Astrocyte (in vitro differentiated cells and primary cell): ENCODE data around the gene CD82. TPM values are rescaled to one million over a fixed set of nuclear protein-coding genes. Genes with fewer than 3 reads are reported as not detected.

Experiments
- DNase-seq: peaks from one replicate; pipeline ENCODE4 v3.0.0-alpha.2; 2010; ENCODE audit warnings: low read depth
- FAIRE-seq: peaks from 2 replicates; lab custom pipeline; 2011; peaks lifted over from hg19 to GRCh38; lab: Jason Lieb, UNC
- H2AFZ ChIP-seq: 2 replicates; pipeline ENCODE4 v1.6.0; 2012; ENCODE audit warnings: low read depth, low read length, inconsistent platforms
- H3K27ac ChIP-seq: 2 replicates; pipeline ENCODE4 v1.5.1; 2011; ENCODE audit warnings: low read depth, low read length, inconsistent platforms
- H3K27me3 ChIP-seq: 2 replicates; pipeline ENCODE4 v1.6.0; 2011; ENCODE audit warnings: low read length, inconsistent platforms; ENCODE audit not compliant: insufficient read depth
- H3K36me3 ChIP-seq: 2 replicates; pipeline ENCODE4 v1.5.1; 2011; ENCODE audit warnings: low read length, inconsistent platforms; ENCODE audit not compliant: insufficient read depth
- H3K4me1 ChIP-seq: 2 replicates; pipeline ENCODE4 v1.5.1; 2011; ENCODE audit warnings: low read length, inconsistent platforms; ENCODE audit not compliant: insufficient read depth
- H3K4me2 ChIP-seq: 2 replicates; pipeline ENCODE4 v1.6.0; 2012; ENCODE audit warnings: low read length, inconsistent platforms
- H3K4me3 ChIP-seq: 2 replicates; pipeline ENCODE4 v1.5.1; 2011; ENCODE audit warnings: low read depth, mild to moderate bottlenecking, low read length, inconsistent platforms; ENCODE audit not compliant: insufficient read depth
- H3K79me2 ChIP-seq: 2 replicates; pipeline ENCODE4 v1.6.0; 2012; ENCODE audit warnings: mild to moderate bottlenecking, low read length, inconsistent platforms; ENCODE audit not compliant: insufficient read depth
- H3K9ac ChIP-seq: 2 replicates; pipeline ENCODE4 v1.6.0; 2012; ENCODE audit warnings: mild to moderate bottlenecking, low read length, inconsistent platforms
- H3K9me3 ChIP-seq: 2 replicates; pipeline ENCODE4 v1.5.1; 2012; ENCODE audit warnings: low read depth, mild to moderate bottlenecking, low read length, inconsistent platforms; ENCODE audit not compliant: insufficient read depth
- H4K20me1 ChIP-seq: 2 replicates; pipeline ENCODE4 v1.6.0; 2012; ENCODE audit warnings: low read length, inconsistent platforms; ENCODE audit not compliant: insufficient read depth
- H3K27ac Mint-ChIP-seq: one replicate; pipeline ENCODE4 v1.8.0; 2021; ENCODE audit warnings: mild to moderate bottlenecking, mixed read lengths; ENCODE audit not compliant: unreplicated experiment
- H3K27me3 Mint-ChIP-seq: one replicate; pipeline ENCODE4 v1.8.0; 2021; ENCODE audit warnings: low read depth, mixed read lengths; ENCODE audit not compliant: unreplicated experiment
- H3K36me3 Mint-ChIP-seq: one replicate; pipeline ENCODE4 v1.8.0; 2021; ENCODE audit warnings: low read depth, mixed read lengths; ENCODE audit not compliant: unreplicated experiment
- H3K4me1 Mint-ChIP-seq: one replicate; pipeline ENCODE4 v1.8.0; 2021; ENCODE audit warnings: low read depth, mixed read lengths; ENCODE audit not compliant: unreplicated experiment
- H3K4me3 Mint-ChIP-seq: one replicate; pipeline ENCODE4 v1.8.0; 2021; ENCODE audit warnings: mild to moderate bottlenecking, moderate library complexity, mixed read lengths; ENCODE audit not compliant: unreplicated experiment
- H3K9me3 Mint-ChIP-seq: one replicate; pipeline ENCODE4 v1.8.0; 2021; ENCODE audit warnings: mild to moderate bottlenecking, mixed read lengths; ENCODE audit not compliant: unreplicated experiment
- CTCF ChIP-seq: IDR thresholded peaks from 2 replicates; pipeline ENCODE4 v1.5.1; 2011; ENCODE audit warnings: low read depth, mild to moderate bottlenecking, inconsistent platforms, low read length, moderate library complexity; ENCODE audit not compliant: insufficient read depth
- EZH2 ChIP-seq: IDR thresholded peaks from 2 replicates; pipeline ENCODE4 v1.6.1; 2012; ENCODE audit warnings: mild to moderate bottlenecking, low read length, inconsistent platforms; ENCODE audit not compliant: insufficient read depth
- total RNA-seq: library from RNA; stranded (reverse); gene quantifications from 2 replicates; pipeline ENCODE4 v1.2.1, GENCODE V29; 2021

The CD82 gene
- total RNA-seq, 1 donor from 2014 or later, result 74.5 TPM

GRCh38 chr11:44654057-44654456 lies 88.6 kb downstream of the CD82 start:
- H3K36me3 Mint-ChIP-seq, result no peaks in the 10 kb centered on the region
- H4K20me1 ChIP-seq, result no peaks in the 10 kb centered on the region
- no peak overlapping the region for H3K4me2 ChIP-seq
- H2AFZ ChIP-seq, result no peak overlapping the region
- H3K27ac Mint-ChIP-seq, result no peak overlapping the region
- no peaks in the 10 kb centered on the region for H3K36me3 ChIP-seq
- no peaks in the 10 kb centered on the region for H3K9me3 ChIP-seq
- FAIRE-seq, result no peak
- peaks cover 51% of the 10 kb centered on the region for H3K27me3 Mint-ChIP-seq
- H3K27ac ChIP-seq, result no peak overlapping the region
- no peak for TF ChIP-seq EZH2
- no peak for TF ChIP-seq CTCF
- peaks cover 2% of the 10 kb centered on the region for H3K9me3 Mint-ChIP-seq
- no peaks in the 10 kb centered on the region for H3K4me1 ChIP-seq
- no peak for DNase-seq
- H3K4me3 Mint-ChIP-seq, result no peak overlapping the region
- no peaks in the 10 kb centered on the region for H3K79me2 ChIP-seq
- peaks cover 22% of the 10 kb centered on the region for H3K27me3 ChIP-seq
- no peaks in the 10 kb centered on the region for H3K4me1 Mint-ChIP-seq
- no peak overlapping the region for H3K9ac ChIP-seq
- H3K4me3 ChIP-seq, result no peak overlapping the region

- DNase-seq (no peak), FAIRE-seq (no peak)
- Histone ChIP-seq H3K79me2 (no peaks in the 10 kb centered on the region), H3K4me2 (no peak overlapping the region), H3K36me3 (no peaks in the 10 kb centered on the region), H3K4me3 (no peak overlapping the region), H2AFZ (no peak overlapping the region), H3K27ac (no peak overlapping the region), H3K9me3 (no peaks in the 10 kb centered on the region), H4K20me1 (no peaks in the 10 kb centered on the region), H3K4me1 (no peaks in the 10 kb centered on the region), H3K27me3 (peaks cover 19% of the 10 kb centered on the region), H3K9ac (no peak overlapping the region)
- H3K4me3 Mint-ChIP-seq, result no peak overlapping the region
- peaks cover 53% of the 10 kb centered on the region for H3K27me3 Mint-ChIP-seq
- TF ChIP-seq CTCF, result no peak
- no peak for TF ChIP-seq EZH2
- no peaks in the 10 kb centered on the region for H3K36me3 Mint-ChIP-seq
- H3K9me3 Mint-ChIP-seq, result peaks cover 6% of the 10 kb centered on the region
- H3K27ac Mint-ChIP-seq, result no peak overlapping the region
- H3K4me1 Mint-ChIP-seq, result no peaks in the 10 kb centered on the region
Measured at GRCh38 chr11:44654596-44654995, 89.1 kb downstream of the CD82 start.

DNA sequence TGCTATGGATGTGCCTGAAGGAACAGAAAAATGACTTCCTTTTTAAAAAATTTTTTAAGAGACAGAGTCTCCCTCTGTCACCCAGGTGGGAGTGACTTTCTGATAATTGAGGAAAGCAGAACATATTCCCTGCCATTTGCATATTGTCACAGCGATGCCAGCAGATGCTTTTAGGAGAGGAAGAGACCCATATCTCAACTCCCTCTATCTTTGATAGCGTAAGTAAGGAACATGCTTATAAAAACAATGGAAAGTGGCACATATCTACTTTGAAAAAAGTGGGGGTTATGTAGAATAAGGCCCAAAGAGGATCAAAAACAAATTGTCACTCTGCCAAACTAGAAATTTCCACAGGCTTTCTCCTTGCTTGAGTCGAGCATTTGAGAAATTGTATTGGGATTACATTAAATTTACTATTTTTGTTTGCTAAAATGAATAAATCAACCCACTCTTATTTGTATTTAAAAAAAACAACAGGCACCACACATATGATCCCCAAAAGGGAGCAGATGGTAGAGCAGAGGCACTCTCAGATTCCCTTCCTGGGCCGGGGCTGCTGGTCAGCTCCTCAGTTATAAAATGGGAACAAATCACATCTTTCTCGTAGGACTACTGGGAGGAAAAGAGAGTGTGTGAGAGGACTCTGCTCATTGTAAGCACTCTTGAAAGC lies 92.5 kb downstream of the CD82 start:
- no peaks in the 10 kb centered on the region for H3K36me3 Mint-ChIP-seq
- no peak for DNase-seq
- Histone ChIP-seq H3K9me3 (no peaks in the 10 kb centered on the region), H3K36me3 (no peaks in the 10 kb centered on the region), H3K4me1 (no peaks in the 10 kb centered on the region), H4K20me1 (no peaks in the 10 kb centered on the region), H3K27ac (no peak overlapping the region), H3K9ac (no peak overlapping the region), H3K4me2 (no peak overlapping the region), H3K4me3 (no peak overlapping the region), H2AFZ (no peak overlapping the region), H3K79me2 (no peaks in the 10 kb centered on the region), H3K27me3 (peaks cover 10% of the 10 kb centered on the region)
- H3K27me3 Mint-ChIP-seq, result peaks cover 41% of the 10 kb centered on the region
- no peak for FAIRE-seq
- no peak overlapping the region for H3K4me3 Mint-ChIP-seq
- TF ChIP-seq CTCF, result no peak
- TF ChIP-seq EZH2, result no peak
- peaks cover 3% of the 10 kb centered on the region for H3K4me1 Mint-ChIP-seq
- H3K27ac Mint-ChIP-seq, result no peak overlapping the region
- peaks cover 12% of the 10 kb centered on the region for H3K9me3 Mint-ChIP-seq
